ENCODE data around the gene RGL3. TPM values are rescaled to one million over a fixed set of nuclear protein-coding genes. Genes with fewer than 3 reads are reported as not detected.

Gene RGL3
- total and polyA plus RNA-seq, 10 donors: 5.1 to 57.7 (median 23.0) TPM

GRCh38 chr19:11400798-11401197, 18.3 kb downstream of the RGL3 start:
- Histone ChIP-seq H3K27ac (no peak overlapping the region), H3K4me3 (no peak overlapping the region), H3K4me1 (peaks cover 0 to 18% (median 4%) of the 10 kb centered on the region in 6 donors), H3K36me3 (peaks cover 0 to 38% (median 0%) of the 10 kb centered on the region in 6 donors), H3K27me3 (replicated peaks in 1 of 7) (peaks cover 0 to under 1% (median 0%) of the 10 kb centered on the region in 7 donors), H3K9me3 (no peaks in the 10 kb centered on the region)
- TF ChIP-seq POLR2A (IDR thresholded peaks at IDR 0.05): no peak
- TF ChIP-seq CTCF (IDR thresholded peaks at IDR 0.05 in 8 of 11, conservative IDR thresholded peaks at IDR 0.05 in 3 of 11): no peak
- TF ChIP-seq POLR2AphosphoS5 (IDR thresholded peaks at IDR 0.05): no peak
- WGBS, 5 donors: 75 to 94% (median 83%) methylated on average over 1 of the region's 1 CpG
- intact Hi-C loops (cut with DNase I; ENCODE audit: low total_unique reads): no loop called here
- no peak for DNase-seq

- Histone ChIP-seq H3K36me3 (peaks cover 0 to 39% (median 0%) of the 10 kb centered on the region in 6 donors), H3K4me1 (peaks cover 0 to 8% (median under 1%) of the 10 kb centered on the region in 6 donors), H3K9me3 (no peaks in the 10 kb centered on the region), H3K27me3 (replicated peaks in 1 of 7) (no peaks in the 10 kb centered on the region), H3K27ac (no peak overlapping the region), H3K4me3 (no peak overlapping the region)
- intact Hi-C loops (cut with DNase I; ENCODE audit: low total_unique reads): no loop called here
- TF ChIP-seq POLR2A (IDR thresholded peaks at IDR 0.05) (no peak), POLR2AphosphoS5 (IDR thresholded peaks at IDR 0.05) (no peak), CTCF (IDR thresholded peaks at IDR 0.05 in 8 of 11, conservative IDR thresholded peaks at IDR 0.05 in 3 of 11) (no peak)
- DNase-seq: no peak
- WGBS, 5 donors: 74 to 97% (median 90%) methylated on average over 3 to 9 of the region's 9 CpGs
Measured at GRCh38 chr19:11399667-11400066, 19.4 kb downstream of the RGL3 start.

- no peaks in the 10 kb centered on the region for H3K4me1 ChIP-seq
- no peak for DNase-seq
- 82 to 93% (median 88%) methylated on average over 5 to 22 of the region's 22 CpGs for WGBS, 5 donors
Measured at GRCh38 chr19:11397089-11397610, 22.0 kb downstream of the RGL3 start.

More at GRCh38 chr19:11397089-11397610, 22.0 kb downstream of the RGL3 start:
- H3K36me3 ChIP-seq: peaks cover 0 to 39% (median 0%) of the 10 kb centered on the region in 6 donors
- no peaks in the 10 kb centered on the region for H3K27me3 ChIP-seq (replicated peaks in 1 of 7)
- H3K4me3 ChIP-seq: no peak overlapping the region
- no peaks in the 10 kb centered on the region for H3K9me3 ChIP-seq
- no peak overlapping the region for H3K27ac ChIP-seq
- intact Hi-C loops (cut with DNase I; ENCODE audit: low total_unique reads): no loop called here
- TF ChIP-seq POLR2A (IDR thresholded peaks at IDR 0.05) (no peak), CTCF (IDR thresholded peaks at IDR 0.05 in 8 of 11, conservative IDR thresholded peaks at IDR 0.05 in 3 of 11) (no peak), POLR2AphosphoS5 (IDR thresholded peaks at IDR 0.05) (no peak)
